HepG2 (cell line): ENCODE measurements around the gene KDM1B. TPM values are rescaled to one million over a fixed set of nuclear protein-coding genes. Genes with fewer than 3 reads are reported as not detected.
A peak's percentile ranks its signal among the peaks of the same experiment; 100 is the strongest.

ENCODE experiments used
- BORCS8-MEF2B ChIP-seq: sonication (generic); formaldehyde crosslinking; IDR thresholded peaks from 2 replicates; pipeline ENCODE4 v1.8.0; 2022; ENCODE audit warnings: mild to moderate bottlenecking, missing genetic modification reagents
- CREBL2 ChIP-seq: sonication (generic); formaldehyde crosslinking; IDR thresholded peaks from 2 replicates; pipeline ENCODE4 v1.8.1; 2023; ENCODE audit warnings: missing genetic modification reagents, mild to moderate bottlenecking, borderline replicate concordance
- FLYWCH1 ChIP-seq: sonication (generic); formaldehyde crosslinking; IDR thresholded peaks from 2 replicates; pipeline ENCODE4 v1.8.1; 2023; ENCODE audit warnings: mild to moderate bottlenecking, missing genetic modification reagents
- GABPA ChIP-seq, 2 experiments: IDR thresholded peaks; 2 replicates each; pipeline ENCODE4 v1.6.1; 2011 to 2016; ENCODE audit warnings: low read depth in 2 of 2, low read length in 1 of 2, missing biosample characterization in 1 of 2, missing genetic modification characterization in 1 of 2
- GABPB1 ChIP-seq: IDR thresholded peaks from 2 replicates; pipeline ENCODE4 v1.6.1; 2016; ENCODE audit warnings: mild to moderate bottlenecking, missing genetic modification reagents, moderate library complexity, missing compliant biosample characterization
- IRF9 ChIP-seq: sonication (generic); formaldehyde crosslinking; IDR thresholded peaks from 2 replicates; pipeline ENCODE4 v1.8.0; 2022; ENCODE audit warnings: missing genetic modification reagents, mild to moderate bottlenecking, borderline replicate concordance
- KLF12 ChIP-seq: sonication (generic); formaldehyde crosslinking; IDR thresholded peaks from 2 replicates; pipeline ENCODE4 v1.4.0; 2020; ENCODE audit warnings: missing genetic modification reagents, borderline replicate concordance
- KMT2A ChIP-seq: sonication (generic); formaldehyde crosslinking; IDR thresholded peaks from 2 replicates; pipeline ENCODE4 v1.4.0; 2020; ENCODE audit warnings: missing genetic modification reagents
- MAFG ChIP-seq: sonication (generic); formaldehyde crosslinking; IDR thresholded peaks from 2 replicates; pipeline ENCODE4 v1.5.1; 2020; ENCODE audit warnings: mild to moderate bottlenecking, missing genetic modification reagents
- POLR2AphosphoS2 ChIP-seq: IDR thresholded peaks from 2 replicates; pipeline ENCODE4 v1.6.1; 2011; ENCODE audit warnings: low read depth, low read length, improper control_type of control experiment
- RBAK ChIP-seq: sonication (generic); formaldehyde crosslinking; IDR thresholded peaks from 2 replicates; pipeline ENCODE4 v1.5.1; 2020; ENCODE audit warnings: mild to moderate bottlenecking, missing genetic modification reagents
- SRSF4 ChIP-seq: fragments of 200-400 bp; formaldehyde crosslinking; IDR thresholded peaks from one replicate; pipeline ENCODE4 v1.6.1; 2018; ENCODE audit warnings: mild to moderate bottlenecking, low read depth, low read length, moderate library complexity; ENCODE audit not compliant: poor library complexity, severe bottlenecking
- SRY ChIP-seq: sonication (generic); formaldehyde crosslinking; IDR thresholded peaks from 2 replicates; pipeline ENCODE4 v1.8.0; 2022; ENCODE audit warnings: mild to moderate bottlenecking, missing genetic modification reagents
- TFAP4 ChIP-seq: sonication (generic); IDR thresholded peaks from 2 replicates; pipeline ENCODE4 v1.6.1; 2016; ENCODE audit warnings: low read depth, borderline replicate concordance
- ZC3H4 ChIP-seq: sonication (generic); formaldehyde crosslinking; IDR thresholded peaks from 2 replicates; pipeline ENCODE4 v1.4.0; 2020; ENCODE audit warnings: missing genetic modification reagents, borderline replicate concordance
- ZNF430 ChIP-seq: sonication (generic); formaldehyde crosslinking; IDR thresholded peaks from 2 replicates; pipeline ENCODE4 v1.9.0; 2021; ENCODE audit warnings: mild to moderate bottlenecking, missing genetic modification reagents
- ZNF567 ChIP-seq: sonication (generic); formaldehyde crosslinking; IDR thresholded peaks from 2 replicates; pipeline ENCODE4 v1.8.1; 2023; ENCODE audit warnings: mild to moderate bottlenecking, missing genetic modification reagents, borderline replicate concordance
- ZNF784 ChIP-seq: sonication (generic); formaldehyde crosslinking; IDR thresholded peaks from 2 replicates; pipeline ENCODE4 v1.5.1; 2020; ENCODE audit warnings: missing genetic modification reagents, mild to moderate bottlenecking, borderline replicate concordance
- polyA plus RNA-seq, 8 experiments: library from polyadenylated mRNA; depleted of rRNA in 3 of 8; stranded (reverse) in 7 of 8; unstranded in 1 of 8; fragments of >200 nt; fragmentation: Illumina TruSeq in 4 of 8; extraction: Trizol in 4 of 8; gene quantifications; 2 replicates each; pipeline versions ENCODE4 v1.2.1 to v1.2.3, GENCODE V29; 2011 to 2016; ENCODE audit warnings: low read depth in 4 of 8, missing spikeins in 1 of 8, mixed read lengths in 1 of 8; ENCODE audit not compliant: insufficient read depth in 1 of 8
- total RNA-seq, 5 experiments: library from RNA; depleted of rRNA; stranded (reverse); fragments of >200 nt; fragmentation: Illumina TruSeq; extraction: Trizol; gene quantifications; 2 replicates each; pipeline ENCODE4 v1.2.3, GENCODE V29; 2016; ENCODE audit warnings: low read depth in 1 of 5

KDM1B gene
- total and polyA plus RNA-seq, 2 of the 13 experiments (the other 11 are each of a cell fraction or from before 2014, with no cell fraction given), result 9.8 to 13.2 TPM

GRCh38 chr6:18260448-18261106 lies 105.4 kb downstream of the KDM1B start (continued):
- TF ChIP-seq TFAP4, result no peak
- TF ChIP-seq IRF9 (CRISPR knock-in tag), result no peak
- no peak for TF ChIP-seq SRSF4
- TF ChIP-seq SRY, result no peak
- TF ChIP-seq POLR2AphosphoS2, result no peak
- 0 out of 2 replicates have a peak, but pooled peaks have one; percentile 17 for TF ChIP-seq ZNF784
- TF ChIP-seq KMT2A (CRISPR knock-in tag), result 0 out of 2 replicates have a peak, but pooled peaks have one; percentile 37
- no peak for TF ChIP-seq GABPB1 (CRISPR knock-in tag)
- no peak for TF ChIP-seq CREBL2
- TF ChIP-seq RBAK (CRISPR knock-in tag), result peak; percentile 95
- TF ChIP-seq ZNF567 (CRISPR knock-in tag), result no peak
- TF ChIP-seq MAFG, result no peak
- TF ChIP-seq BORCS8-MEF2B (CRISPR knock-in tag), result no peak
- TF ChIP-seq ZNF430 (CRISPR knock-in tag), result no peak
- no peak for TF ChIP-seq KLF12 (CRISPR knock-in tag)
- TF ChIP-seq ZC3H4 (CRISPR knock-in tag), result no peak
- no peak for TF ChIP-seq GABPA (IDR thresholded peaks at IDR 0.05; ENCODE audit: low read depth, low read length)
- TF ChIP-seq GABPA (CRISPR knock-in tag; IDR thresholded peaks at IDR 0.05; ENCODE audit: low read depth), result no peak
- no peak for TF ChIP-seq FLYWCH1 (CRISPR knock-in tag)
- TF ChIP-seq, all 625 proteins: peak for 4
